Measurements from ENCODE around the gene HTT-AS.

DNA sequence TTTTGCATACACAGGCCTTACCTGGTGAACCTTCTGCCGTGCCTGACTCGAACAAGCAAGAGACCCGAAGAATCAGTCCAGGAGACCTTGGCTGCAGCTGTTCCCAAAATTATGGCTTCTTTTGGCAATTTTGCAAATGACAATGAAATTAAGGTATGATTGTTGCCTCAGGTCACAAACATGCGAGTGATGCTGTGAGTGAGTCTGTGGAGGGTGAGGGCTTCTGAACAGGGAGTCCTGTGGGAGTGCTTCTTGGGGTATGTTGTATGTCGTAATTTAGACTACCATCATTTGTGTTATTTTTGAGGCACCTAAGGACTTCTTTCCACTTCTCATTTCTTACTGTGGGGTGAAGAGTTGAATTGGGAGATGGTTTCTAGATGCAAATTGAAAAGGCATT is 32.9 kb upstream of the HTT-AS start:
- TF ChIP-seq POLR2A (IDR thresholded peaks at IDR 0.05) (no peak), POLR2AphosphoS5 (IDR thresholded peaks at IDR 0.05) (no peak)
- TF ChIP-seq, protein P1, sequence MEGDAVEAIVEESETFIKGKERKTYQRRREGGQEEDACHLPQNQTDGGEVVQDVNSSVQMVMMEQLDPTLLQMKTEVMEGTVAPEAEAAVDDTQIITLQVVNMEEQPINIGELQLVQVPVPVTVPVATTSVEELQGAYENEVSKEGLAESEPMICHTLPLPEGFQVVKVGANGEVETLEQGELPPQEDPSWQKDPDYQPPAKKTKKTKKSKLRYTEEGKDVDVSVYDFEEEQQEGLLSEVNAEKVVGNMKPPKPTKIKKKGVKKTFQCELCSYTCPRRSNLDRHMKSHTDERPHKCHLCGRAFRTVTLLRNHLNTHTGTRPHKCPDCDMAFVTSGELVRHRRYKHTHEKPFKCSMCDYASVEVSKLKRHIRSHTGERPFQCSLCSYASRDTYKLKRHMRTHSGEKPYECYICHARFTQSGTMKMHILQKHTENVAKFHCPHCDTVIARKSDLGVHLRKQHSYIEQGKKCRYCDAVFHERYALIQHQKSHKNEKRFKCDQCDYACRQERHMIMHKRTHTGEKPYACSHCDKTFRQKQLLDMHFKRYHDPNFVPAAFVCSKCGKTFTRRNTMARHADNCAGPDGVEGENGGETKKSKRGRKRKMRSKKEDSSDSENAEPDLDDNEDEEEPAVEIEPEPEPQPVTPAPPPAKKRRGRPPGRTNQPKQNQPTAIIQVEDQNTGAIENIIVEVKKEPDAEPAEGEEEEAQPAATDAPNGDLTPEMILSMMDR (IDR thresholded peaks at IDR 0.05): no peak

Measured in prostate gland (tissue), 2 donors.